ENCODE results near the gene SCAPER.
"Not testable (repeated sequence)": the region's sequence is repeated elsewhere in the genome, so short reads cannot be mapped to it uniquely, and the experiment has no call there.

The SCAPER gene

GRCh38 chr15:76514282-76514681 is 390.9 kb downstream of the SCAPER start:
- DNase-seq (ENCODE audit: extremely low read depth in 1 of 2, low read depth in 1 of 2) = no peak

GRCh38 chr15:76512971-76513370 is 392.2 kb downstream of the SCAPER start:
- DNase-seq (ENCODE audit: extremely low read depth in 1 of 2, low read depth in 1 of 2) = no peak

- DNase-seq (ENCODE audit: extremely low read depth in 1 of 2, low read depth in 1 of 2) = not testable (repeated sequence)
These were observed 394.5 kb downstream of the SCAPER start for GRCh38 chr15:76510663-76511062.

- DNase-seq (ENCODE audit: extremely low read depth in 1 of 2, low read depth in 1 of 2) = no peak
These were observed 401.3 kb downstream of the SCAPER start for GRCh38 chr15:76503804-76504203.

- no peak for DNase-seq (ENCODE audit: extremely low read depth in 1 of 2, low read depth in 1 of 2)
These were observed 402.0 kb downstream of the SCAPER start for GRCh38 chr15:76503121-76503520.

- DNase-seq (ENCODE audit: extremely low read depth in 1 of 2, low read depth in 1 of 2) = no peak
These were observed 402.5 kb downstream of the SCAPER start for GRCh38 chr15:76502678-76503077.

GRCh38 chr15:76502185-76502584 is 403.0 kb downstream of the SCAPER start:
- not testable (repeated sequence) for DNase-seq (ENCODE audit: extremely low read depth in 1 of 2, low read depth in 1 of 2)

- DNase-seq (ENCODE audit: extremely low read depth in 1 of 2, low read depth in 1 of 2) = no peak
These were observed 403.4 kb downstream of the SCAPER start for GRCh38 chr15:76501726-76502125.

GRCh38 chr15:76501011-76501410 is 404.1 kb downstream of the SCAPER start:
- DNase-seq (ENCODE audit: extremely low read depth in 1 of 2, low read depth in 1 of 2) = no peak

GRCh38 chr15:76495487-76495886 is 409.7 kb downstream of the SCAPER start:
- DNase-seq (ENCODE audit: extremely low read depth in 1 of 2, low read depth in 1 of 2) = no peak

GRCh38 chr15:76492538-76492937 is 412.6 kb downstream of the SCAPER start:
- no peak for DNase-seq (ENCODE audit: extremely low read depth in 1 of 2, low read depth in 1 of 2)

GRCh38 chr15:76483752-76484151 is 421.4 kb downstream of the SCAPER start:
- no peak for DNase-seq (ENCODE audit: extremely low read depth in 1 of 2, low read depth in 1 of 2)

GRCh38 chr15:76483018-76483417 is 422.1 kb downstream of the SCAPER start:
- DNase-seq (ENCODE audit: extremely low read depth in 1 of 2, low read depth in 1 of 2) = no peak

- DNase-seq (ENCODE audit: extremely low read depth in 1 of 2, low read depth in 1 of 2) = no peak
These were observed 424.9 kb downstream of the SCAPER start for GRCh38 chr15:76480267-76480666.

GRCh38 chr15:76470691-76471090 is 434.4 kb downstream of the SCAPER start:
- DNase-seq (ENCODE audit: extremely low read depth in 1 of 2, low read depth in 1 of 2) = no peak

- no peak for DNase-seq (ENCODE audit: extremely low read depth in 1 of 2, low read depth in 1 of 2)
These were observed 436.4 kb downstream of the SCAPER start for GRCh38 chr15:76468722-76469121.

- DNase-seq (ENCODE audit: extremely low read depth in 1 of 2, low read depth in 1 of 2) = no peak
These were observed 438.0 kb downstream of the SCAPER start for GRCh38 chr15:76467136-76467535.

- DNase-seq (ENCODE audit: extremely low read depth in 1 of 2, low read depth in 1 of 2) = no peak
These were observed 439.4 kb downstream of the SCAPER start for GRCh38 chr15:76465728-76466127.

GRCh38 chr15:76464247-76464646 is 440.9 kb downstream of the SCAPER start:
- no peak for DNase-seq (ENCODE audit: extremely low read depth in 1 of 2, low read depth in 1 of 2)

GRCh38 chr15:76460871-76461270 is 444.3 kb downstream of the SCAPER start:
- no peak for DNase-seq (ENCODE audit: extremely low read depth in 1 of 2, low read depth in 1 of 2)

- DNase-seq (ENCODE audit: extremely low read depth in 1 of 2, low read depth in 1 of 2) = no peak
These were observed 444.8 kb downstream of the SCAPER start for GRCh38 chr15:76460347-76460746.

- no peak for DNase-seq (ENCODE audit: extremely low read depth in 1 of 2, low read depth in 1 of 2)
These were observed 453.6 kb downstream of the SCAPER start for GRCh38 chr15:76451540-76451939.

- DNase-seq (ENCODE audit: extremely low read depth in 1 of 2, low read depth in 1 of 2) = no peak
These were observed 455.7 kb downstream of the SCAPER start for GRCh38 chr15:76449455-76449854.

GRCh38 chr15:76448755-76449154 is 456.4 kb downstream of the SCAPER start:
- DNase-seq (ENCODE audit: extremely low read depth in 1 of 2, low read depth in 1 of 2) = no peak

Measured in activated CD8-positive, alpha-beta memory T cell treated with anti-CD3 and anti-CD28 coated beads for 1 hour (primary cell).